ENCODE measurements around the gene TMEM62.

GRCh38 chr15:43189296-43189695 is 55.9 kb downstream of the TMEM62 start:
- TF ChIP-seq CTCF (IDR thresholded peaks at IDR 0.05 in 2 of 3, conservative IDR thresholded peaks at IDR 0.05 in 1 of 3; ENCODE audit: control insufficient read depth in 2 of 3, extremely low read depth in 1 of 3, insufficient read depth in 1 of 3, low read depth in 3 of 3, low read length in 3 of 3) (no peak), SP1 (IDR thresholded peaks at IDR 0.05; ENCODE audit: low read depth, low read length) (no peak), POLR2A (IDR thresholded peaks at IDR 0.05; ENCODE audit: low read depth, low read length) (no peak), EP300 (IDR thresholded peaks at IDR 0.05; ENCODE audit: borderline replicate concordance in 1 of 2, control insufficient read depth in 1 of 2, low read depth in 2 of 2, low read length in 2 of 2) (no peak), CHD4 (IDR thresholded peaks at IDR 0.05) (no peak), JUNB (IDR thresholded peaks at IDR 0.05) (no peak), TAF1 (IDR thresholded peaks at IDR 0.05; ENCODE audit: borderline replicate concordance, low read depth, low read length) (no peak), RB1 (IDR thresholded peaks at IDR 0.05; ENCODE audit: borderline replicate concordance) (no peak), POLR2AphosphoS2 (IDR thresholded peaks at IDR 0.05; ENCODE audit: low read depth, low read length) (no peak), SKIL (IDR thresholded peaks at IDR 0.05; ENCODE audit: low read depth, poor library complexity, severe bottlenecking) (no peak)

Data from GM12878 (cell line).